HepG2 (cell line): ENCODE results near the gene OAS2. TPM values are rescaled to one million over a fixed set of nuclear protein-coding genes. Genes with fewer than 3 reads are reported as not detected.

Experiments
- CEBPB ChIP-seq: IDR thresholded peaks from 2 replicates; pipeline ENCODE4 v1.6.1; 2011; ENCODE audit warnings: low read depth, low read length, improper control_type of control experiment, borderline replicate concordance
- ERF ChIP-seq: IDR thresholded peaks from 2 replicates; pipeline ENCODE4 v1.6.1; 2018; ENCODE audit warnings: missing biosample characterization, missing genetic modification reagents
- FOSL2 ChIP-seq: sonication (generic); formaldehyde crosslinking; IDR thresholded peaks from 2 replicates; pipeline ENCODE4 v1.4.0; 2020; ENCODE audit warnings: missing genetic modification reagents
- HOMEZ ChIP-seq: IDR thresholded peaks from 2 replicates; pipeline ENCODE4 v1.6.1; 2016; ENCODE audit warnings: low read depth
- HOXA3 ChIP-seq: sonication (generic); formaldehyde crosslinking; IDR thresholded peaks from 2 replicates; pipeline ENCODE4 v1.5.0; 2020; ENCODE audit warnings: missing genetic modification reagents
- JUND ChIP-seq: sonication (generic); formaldehyde crosslinking; IDR thresholded peaks from 2 replicates; pipeline ENCODE4 v1.8.0; 2022; ENCODE audit warnings: mild to moderate bottlenecking, missing genetic modification reagents
- MATR3 ChIP-seq: sonication (generic); formaldehyde crosslinking; IDR thresholded peaks from 2 replicates; pipeline ENCODE4 v1.4.0; 2020; ENCODE audit warnings: missing genetic modification reagents
- TCF7L2 ChIP-seq: IDR thresholded peaks from 2 replicates; pipeline ENCODE4 v1.6.1; 2011; ENCODE audit warnings: mild to moderate bottlenecking, low read depth, low read length, moderate library complexity
- TOE1 ChIP-seq: sonication (generic); formaldehyde crosslinking; IDR thresholded peaks from 2 replicates; pipeline ENCODE4 v1.4.0; 2020; ENCODE audit warnings: mild to moderate bottlenecking, missing genetic modification reagents
- ZBTB46 ChIP-seq: sonication (generic); formaldehyde crosslinking; IDR thresholded peaks from 2 replicates; pipeline ENCODE4 v1.4.0; 2020; ENCODE audit warnings: mild to moderate bottlenecking, missing genetic modification reagents, borderline replicate concordance
- ZC3H4 ChIP-seq: sonication (generic); formaldehyde crosslinking; IDR thresholded peaks from 2 replicates; pipeline ENCODE4 v1.4.0; 2020; ENCODE audit warnings: missing genetic modification reagents, borderline replicate concordance
- ZKSCAN8 ChIP-seq: IDR thresholded peaks from 2 replicates; pipeline ENCODE4 v1.6.1; 2016; ENCODE audit warnings: borderline replicate concordance, missing genetic modification reagents, missing compliant biosample characterization
- ZNF124 ChIP-seq: sonication (generic); formaldehyde crosslinking; IDR thresholded peaks from 2 replicates; pipeline ENCODE4 v1.4.0; 2020; ENCODE audit warnings: missing genetic modification reagents
- ZNF160 ChIP-seq: sonication (generic); formaldehyde crosslinking; IDR thresholded peaks from 2 replicates; pipeline ENCODE4 v1.8.0; 2022; ENCODE audit warnings: mild to moderate bottlenecking, inconsistent platforms, missing genetic modification reagents
- ZNF333 ChIP-seq: sonication (generic); formaldehyde crosslinking; IDR thresholded peaks from 2 replicates; pipeline ENCODE4 v1.4.0; 2020; ENCODE audit warnings: mild to moderate bottlenecking, missing genetic modification reagents, borderline replicate concordance
- ZNF350 ChIP-seq: sonication (generic); formaldehyde crosslinking; IDR thresholded peaks from 2 replicates; pipeline ENCODE4 v1.4.0; 2020; ENCODE audit warnings: mild to moderate bottlenecking, low read depth, missing genetic modification reagents, borderline replicate concordance
- ZNF414 ChIP-seq: sonication (generic); formaldehyde crosslinking; IDR thresholded peaks from 2 replicates; pipeline ENCODE4 v1.5.0; 2020; ENCODE audit warnings: missing genetic modification reagents
- ZNF546 ChIP-seq: sonication (generic); formaldehyde crosslinking; conservative IDR thresholded peaks from 2 replicates; pipeline ENCODE4 v1.8.1; 2023; ENCODE audit warnings: mild to moderate bottlenecking, missing genetic modification reagents
- ZNF770 ChIP-seq: sonication (generic); formaldehyde crosslinking; IDR thresholded peaks from 2 replicates; pipeline ENCODE4 v1.5.0; 2020; ENCODE audit warnings: mild to moderate bottlenecking, missing genetic modification reagents
- ZZZ3 ChIP-seq: sonication (generic); formaldehyde crosslinking; IDR thresholded peaks from 2 replicates; pipeline ENCODE4 v1.4.0; 2020; ENCODE audit warnings: missing genetic modification reagents, mild to moderate bottlenecking, borderline replicate concordance
- polyA plus RNA-seq, 8 experiments: library from polyadenylated mRNA; depleted of rRNA in 3 of 8; stranded (reverse) in 7 of 8; unstranded in 1 of 8; fragments of >200 nt; fragmentation: Illumina TruSeq in 4 of 8; extraction: Trizol in 4 of 8; gene quantifications; 2 replicates each; pipeline versions ENCODE4 v1.2.1 to v1.2.3, GENCODE V29; 2011 to 2016; ENCODE audit warnings: low read depth in 4 of 8, missing spikeins in 1 of 8, mixed read lengths in 1 of 8; ENCODE audit not compliant: insufficient read depth in 1 of 8
- total RNA-seq, 5 experiments: library from RNA; depleted of rRNA; stranded (reverse); fragments of >200 nt; fragmentation: Illumina TruSeq; extraction: Trizol; gene quantifications; 2 replicates each; pipeline ENCODE4 v1.2.3, GENCODE V29; 2016; ENCODE audit warnings: low read depth in 1 of 5
- TF ChIP-seq, protein P1 (sequence below): sonication (generic); formaldehyde crosslinking; IDR thresholded peaks from 2 replicates; pipeline ENCODE4 v1.5.0; 2020; ENCODE audit warnings: missing genetic modification reagents

The OAS2 gene
- total and polyA plus RNA-seq, 2 of the 13 experiments (the other 11 are each of a cell fraction or from before 2014, with no cell fraction given): 0.05 to 0.24 TPM

DNA sequence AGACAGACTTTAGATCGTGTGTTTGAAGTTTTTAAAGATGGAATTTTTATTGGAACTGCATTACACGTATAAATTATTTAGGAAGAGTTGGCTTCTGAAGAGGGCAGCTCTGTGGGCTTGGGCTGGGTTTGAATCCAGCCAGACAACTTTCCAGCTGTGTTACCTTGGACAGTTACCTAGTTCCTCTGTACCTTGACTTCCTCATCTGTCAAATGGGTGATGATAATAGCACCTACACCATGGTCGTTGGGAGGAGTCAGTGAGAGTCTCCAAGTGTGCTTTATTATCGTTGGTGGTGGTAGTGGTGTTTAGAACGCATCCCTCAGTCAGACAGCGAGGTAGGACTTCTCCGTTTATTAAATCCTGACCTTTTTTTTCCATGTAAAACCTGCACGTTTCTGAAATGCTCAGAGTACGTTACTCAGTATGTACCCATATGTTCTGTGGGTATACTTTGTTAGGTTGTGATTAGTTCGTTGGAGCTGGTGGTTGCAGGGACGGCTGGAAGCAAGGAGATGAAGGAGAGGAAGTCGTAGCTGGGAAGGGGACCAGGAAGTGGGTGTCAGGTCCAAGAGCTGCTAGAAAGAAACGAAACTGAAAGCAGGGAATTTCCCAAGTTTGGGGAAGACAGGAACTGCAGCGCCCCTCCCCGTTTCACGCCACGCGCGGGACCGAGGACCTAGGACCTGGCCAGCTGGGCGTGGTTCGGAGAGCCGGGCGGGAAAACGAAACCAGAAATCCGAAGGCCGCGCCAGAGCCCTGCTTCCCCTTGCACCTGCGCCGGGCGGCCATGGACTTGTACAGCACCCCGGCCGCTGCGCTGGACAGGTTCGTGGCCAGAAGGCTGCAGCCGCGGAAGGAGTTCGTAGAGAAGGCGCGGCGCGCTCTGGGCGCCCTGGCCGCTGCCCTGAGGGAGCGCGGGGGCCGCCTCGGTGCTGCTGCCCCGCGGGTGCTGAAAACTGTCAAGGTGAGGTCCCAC is 40.3 kb upstream of the OAS2 start, which contains the start of gene OAS3 (continued):
- TF ChIP-seq HOMEZ (CRISPR knock-in tag): no peak
- TF ChIP-seq MATR3 (CRISPR knock-in tag): no peak
- TF ChIP-seq, protein P1, sequence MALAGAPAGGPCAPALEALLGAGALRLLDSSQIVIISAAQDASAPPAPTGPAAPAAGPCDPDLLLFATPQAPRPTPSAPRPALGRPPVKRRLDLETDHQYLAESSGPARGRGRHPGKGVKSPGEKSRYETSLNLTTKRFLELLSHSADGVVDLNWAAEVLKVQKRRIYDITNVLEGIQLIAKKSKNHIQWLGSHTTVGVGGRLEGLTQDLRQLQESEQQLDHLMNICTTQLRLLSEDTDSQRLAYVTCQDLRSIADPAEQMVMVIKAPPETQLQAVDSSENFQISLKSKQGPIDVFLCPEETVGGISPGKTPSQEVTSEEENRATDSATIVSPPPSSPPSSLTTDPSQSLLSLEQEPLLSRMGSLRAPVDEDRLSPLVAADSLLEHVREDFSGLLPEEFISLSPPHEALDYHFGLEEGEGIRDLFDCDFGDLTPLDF (CRISPR knock-in tag): peak; percentile 79
- TF ChIP-seq ZZZ3: no peak
- TF ChIP-seq ZNF160 (CRISPR knock-in tag): 0 out of 2 replicates have a peak, but pooled peaks have one; percentile 33
- no peak for TF ChIP-seq TOE1 (CRISPR knock-in tag)
- no peak for TF ChIP-seq ZNF414 (CRISPR knock-in tag)
- TF ChIP-seq ERF (CRISPR knock-in tag): 0 out of 2 replicates have a peak, but pooled peaks have one; percentile 48
- TF ChIP-seq ZNF350 (CRISPR knock-in tag): peak; percentile 61; the same call in 1 of the 2 replicates
- TF ChIP-seq ZBTB46: no peak
- TF ChIP-seq ZNF770 (CRISPR knock-in tag): no peak
- no peak for TF ChIP-seq ZNF546 (CRISPR knock-in tag)
- TF ChIP-seq ZNF124 (CRISPR knock-in tag): no peak
- TF ChIP-seq ZKSCAN8: no peak
- TF ChIP-seq ZNF333 (CRISPR knock-in tag): 0 out of 2 replicates have a peak, but pooled peaks have one; percentile 40
- no peak for TF ChIP-seq FOSL2 (CRISPR knock-in tag)
- no peak for TF ChIP-seq TCF7L2
- peak; percentile 41; the same call in 1 of the 2 replicates for TF ChIP-seq CEBPB
- TF ChIP-seq JUND (CRISPR knock-in tag): no peak
- TF ChIP-seq HOXA3 (CRISPR knock-in tag): peak; percentile 55; the same call in 1 of the 2 replicates
- TF ChIP-seq ZC3H4 (CRISPR knock-in tag): no peak
